Spinal cord (tissue), 10 donors: ENCODE results near the gene OBSCN. TPM values are rescaled to one million over a fixed set of nuclear protein-coding genes. Genes with fewer than 3 reads are reported as not detected.

Source experiments
- DNase-seq, 6 donors: peaks; one replicate each; pipeline versions ENCODE4 v3.0.0 to v3.0.0-alpha.2; 2013 to 2015; ENCODE audit warnings: low spot score in 6 of 6, low read depth in 4 of 6
- H3K27ac ChIP-seq: one replicate; pipeline ENCODE4 v1.5.1; 2013; ENCODE audit warnings: low read depth, low read length, control low read depth
- H3K27me3 ChIP-seq: one replicate; pipeline ENCODE4 v1.6.1; 2013; ENCODE audit warnings: low read length; ENCODE audit not compliant: control insufficient read depth, insufficient read depth
- H3K36me3 ChIP-seq: one replicate; pipeline ENCODE4 v1.6.1; 2013; ENCODE audit warnings: low read length; ENCODE audit not compliant: control insufficient read depth, insufficient read depth
- H3K4me1 ChIP-seq: one replicate; pipeline ENCODE4 v1.6.1; 2013; ENCODE audit warnings: low read length; ENCODE audit not compliant: control insufficient read depth, insufficient read depth
- H3K4me3 ChIP-seq: one replicate; pipeline ENCODE4 v1.5.1; 2013; ENCODE audit warnings: low read depth, low read length, control low read depth
- H3K9me3 ChIP-seq: one replicate; pipeline ENCODE4 v1.6.1; 2013; ENCODE audit warnings: low read length; ENCODE audit not compliant: control insufficient read depth, insufficient read depth
- WGBS: methylation state at CpG from one replicate; pipeline ENCODE4 v1.1.5; 2013; ENCODE audit warnings: missing lambda C conversion rate; ENCODE audit not compliant: insufficient coverage; 5-methylcytosine and 5-hydroxymethylcytosine counted together
- polyA plus RNA-seq, 2 donors: library from polyadenylated mRNA; unstranded; fragments of 120-200 nt; gene quantifications; one replicate each; pipeline ENCODE4 v1.2.1, GENCODE V29; 2013; ENCODE audit not compliant: insufficient read length in 2 of 2
- total RNA-seq, 2 donors: library from RNA; depleted of rRNA in 1 of 2; stranded (reverse); fragments of 120-200 nt in 1 of 2; fragments of >200 nt in 1 of 2; gene quantifications; one replicate each; pipeline versions ENCODE4 v1.2.3 to v1.2.4, GENCODE V29; 2013 to 2014
- donor health status: healthy.

Gene OBSCN
- total and polyA plus RNA-seq, 4 donors, result 13.5 to 27.2 (median 22.0) TPM

GRCh38 chr1:228387321-228387720 lies 179.5 kb downstream of the OBSCN start:
- H3K27me3 ChIP-seq, result no peaks in the 10 kb centered on the region
- no peaks in the 10 kb centered on the region for H3K4me1 ChIP-seq
- H3K9me3 ChIP-seq, result no peaks in the 10 kb centered on the region
- H3K27ac ChIP-seq, result no peak overlapping the region
- H3K36me3 ChIP-seq, result peaks cover 11% of the 10 kb centered on the region
- no peak for DNase-seq
- no peak overlapping the region for H3K4me3 ChIP-seq

GRCh38 chr1:228390649-228391048 lies 182.8 kb downstream of the OBSCN start:
- H3K4me1 ChIP-seq, result no peaks in the 10 kb centered on the region
- 81% methylated on average over 7 of the region's 10 CpGs for WGBS

GRCh38 chr1:228391411-228392020 lies 183.7 kb downstream of the OBSCN start:
- no peak overlapping the region for H3K4me3 ChIP-seq
- 96% methylated on average over 11 of the region's 11 CpGs for WGBS

More at GRCh38 chr1:228390649-228391048, 182.8 kb downstream of the OBSCN start:
- Histone ChIP-seq H3K4me3 (no peak overlapping the region), H3K9me3 (no peaks in the 10 kb centered on the region), H3K27me3 (no peaks in the 10 kb centered on the region), H3K36me3 (peaks cover 42% of the 10 kb centered on the region), H3K27ac (no peak overlapping the region)
- no peak for DNase-seq

GRCh38 chr1:228392111-228392936 lies 184.5 kb downstream of the OBSCN start:
- no peak overlapping the region for H3K27ac ChIP-seq
- no peaks in the 10 kb centered on the region for H3K9me3 ChIP-seq
- WGBS, result 81% methylated on average over 7 of the region's 12 CpGs
- DNase-seq, result no peak
- no peak overlapping the region for H3K4me3 ChIP-seq
- no peaks in the 10 kb centered on the region for H3K27me3 ChIP-seq
- H3K36me3 ChIP-seq, result peaks cover 58% of the 10 kb centered on the region
- no peaks in the 10 kb centered on the region for H3K4me1 ChIP-seq

More at GRCh38 chr1:228391411-228392020, 183.7 kb downstream of the OBSCN start:
- H3K27me3 ChIP-seq, result no peaks in the 10 kb centered on the region
- no peak for DNase-seq
- H3K4me1 ChIP-seq, result no peaks in the 10 kb centered on the region
- no peaks in the 10 kb centered on the region for H3K9me3 ChIP-seq
- no peak overlapping the region for H3K27ac ChIP-seq
- peaks cover 50% of the 10 kb centered on the region for H3K36me3 ChIP-seq

- no peak for DNase-seq
- no peak overlapping the region for H3K4me3 ChIP-seq
- H3K36me3 ChIP-seq, result peaks cover 65% of the 10 kb centered on the region
- no peaks in the 10 kb centered on the region for H3K9me3 ChIP-seq
- no peaks in the 10 kb centered on the region for H3K4me1 ChIP-seq
- H3K27me3 ChIP-seq, result no peaks in the 10 kb centered on the region
- 44% methylated on average over 5 of the region's 8 CpGs for WGBS
- H3K27ac ChIP-seq, result no peak overlapping the region
These were observed 185.4 kb downstream of the OBSCN start for GRCh38 chr1:228393268-228393701.

GRCh38 chr1:228393811-228394570 lies 186.1 kb downstream of the OBSCN start:
- Histone ChIP-seq H3K27me3 (no peaks in the 10 kb centered on the region), H3K27ac (no peak overlapping the region), H3K9me3 (no peaks in the 10 kb centered on the region), H3K36me3 (peaks cover 72% of the 10 kb centered on the region), H3K4me1 (no peaks in the 10 kb centered on the region), H3K4me3 (no peak overlapping the region)
- DNase-seq, result no peak
- 89% methylated on average over 8 of the region's 9 CpGs for WGBS

GRCh38 chr1:228394571-228395394 lies 186.9 kb downstream of the OBSCN start:
- no peaks in the 10 kb centered on the region for H3K27me3 ChIP-seq
- no peak overlapping the region for H3K27ac ChIP-seq
- no peaks in the 10 kb centered on the region for H3K4me1 ChIP-seq
- H3K4me3 ChIP-seq, result no peak overlapping the region
- H3K36me3 ChIP-seq, result peaks cover 79% of the 10 kb centered on the region
- no peaks in the 10 kb centered on the region for H3K9me3 ChIP-seq
- no peak for DNase-seq
- WGBS, result 95% methylated on average over 38 of the region's 38 CpGs

- no peaks in the 10 kb centered on the region for H3K27me3 ChIP-seq
- no peak overlapping the region for H3K4me3 ChIP-seq
- no peak overlapping the region for H3K27ac ChIP-seq
- no peaks in the 10 kb centered on the region for H3K9me3 ChIP-seq
- WGBS, result 93% methylated on average over 13 of the region's 21 CpGs
- H3K36me3 ChIP-seq, result peaks cover 94% of the 10 kb centered on the region
- no peak for DNase-seq
- no peaks in the 10 kb centered on the region for H3K4me1 ChIP-seq
These were observed 189.2 kb downstream of the OBSCN start for GRCh38 chr1:228396770-228397662.
